Pulmonary artery endothelial cell (primary cell): ENCODE results near the gene TCF19. TPM values are rescaled to one million over a fixed set of nuclear protein-coding genes. Genes with fewer than 3 reads are reported as not detected.

Experiments
- DNase-seq: peaks from one replicate; pipeline ENCODE4 v3.0.0-alpha.2; 2011; ENCODE audit warnings: low read depth, low spot score
- total RNA-seq: library from RNA; depleted of rRNA; stranded (reverse); fragments of >200 nt; gene quantifications from 2 replicates; pipeline ENCODE4 v1.2.3, GENCODE V29; 2014

The TCF19 gene
- total RNA-seq, 1 donor from 2014 or later = 20.4 TPM

DNA sequence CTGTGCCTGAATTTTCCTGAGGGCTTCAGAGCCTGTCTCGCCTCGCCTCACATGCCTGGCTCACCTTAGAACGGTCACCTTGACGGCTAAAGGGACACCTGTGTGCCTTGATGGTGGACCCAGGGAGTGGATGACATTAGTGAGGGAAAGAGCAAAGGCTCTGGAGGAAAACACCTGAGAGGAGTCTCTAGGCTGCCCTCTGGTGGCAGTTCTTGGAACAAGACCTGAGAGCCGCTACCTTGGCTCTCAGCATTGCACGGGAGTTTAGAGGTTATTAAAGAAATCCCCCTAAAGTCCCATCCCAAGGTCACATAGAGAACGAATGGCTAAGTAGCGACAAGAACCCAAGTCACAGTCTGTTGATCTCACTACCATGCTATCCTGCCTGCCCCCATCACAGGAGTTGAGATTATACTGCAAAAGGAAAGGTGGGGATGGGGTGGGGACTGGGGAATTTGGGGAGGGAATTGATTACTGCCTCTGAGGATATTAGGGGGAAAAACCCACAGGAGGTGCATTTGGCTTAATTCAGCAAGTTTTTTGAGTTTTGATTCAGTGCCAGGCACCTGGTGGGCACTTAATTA lies 30.2 kb upstream of the TCF19 start:
- no peak for DNase-seq

DNA sequence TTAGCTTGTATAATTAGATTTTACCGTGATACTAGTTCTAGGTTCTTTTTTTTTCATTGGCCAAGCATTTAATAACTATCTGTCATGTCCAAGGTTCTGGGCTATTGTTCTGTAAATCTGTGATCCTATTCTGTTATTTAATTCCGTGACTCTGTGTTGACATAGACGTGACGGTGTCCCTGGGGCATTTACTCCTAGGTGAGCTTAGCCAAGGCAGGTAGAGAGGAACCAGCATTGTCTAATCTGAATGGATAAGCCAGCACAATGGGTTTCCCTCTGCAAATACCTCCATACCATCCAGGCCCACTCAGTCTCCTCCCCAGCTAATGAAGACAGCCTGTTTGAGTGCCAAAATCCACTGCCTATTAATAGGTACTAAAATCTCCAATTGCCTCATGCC lies 29.3 kb upstream of the TCF19 start:
- DNase-seq = no peak

DNA sequence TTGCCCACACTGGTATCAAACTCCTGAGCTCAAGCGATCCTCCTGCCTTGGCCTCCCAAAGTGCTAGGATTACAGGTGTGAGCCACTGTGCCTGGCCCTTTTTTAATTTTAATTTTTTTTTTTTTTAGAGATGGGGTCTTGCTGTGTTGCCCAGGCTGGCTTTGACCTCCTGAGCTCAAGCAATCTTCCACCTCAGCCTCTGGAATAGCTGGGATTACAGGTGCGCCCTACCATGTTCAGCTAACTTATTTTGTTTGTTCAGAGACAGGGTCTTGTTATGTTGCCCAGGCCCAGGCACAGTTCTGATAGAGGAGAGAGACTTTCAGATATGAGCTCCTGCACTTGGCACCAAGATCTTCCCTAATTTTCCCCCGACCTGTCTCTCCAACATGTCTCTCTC lies 27.6 kb upstream of the TCF19 start:
- DNase-seq = no peak

DNA sequence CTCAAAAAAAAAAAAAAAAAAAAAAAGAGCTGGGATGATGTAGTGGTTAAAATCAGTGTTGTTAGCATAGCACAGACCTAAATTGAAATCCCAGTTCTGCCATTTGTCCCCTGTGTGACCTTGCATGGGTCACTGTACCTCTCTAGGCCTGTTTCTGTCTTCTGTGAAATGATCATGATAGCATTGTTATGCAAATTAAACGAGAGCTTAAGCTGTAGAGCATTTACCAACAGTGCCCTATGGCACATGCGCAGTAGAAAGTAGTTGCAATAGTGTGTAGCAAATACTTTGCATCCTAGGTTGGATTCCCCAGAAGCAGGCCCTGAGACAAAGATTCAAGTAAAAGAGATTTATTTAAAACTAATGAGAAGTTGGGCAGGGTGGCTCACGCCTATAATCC lies 26.8 kb upstream of the TCF19 start:
- no peak for DNase-seq

DNA sequence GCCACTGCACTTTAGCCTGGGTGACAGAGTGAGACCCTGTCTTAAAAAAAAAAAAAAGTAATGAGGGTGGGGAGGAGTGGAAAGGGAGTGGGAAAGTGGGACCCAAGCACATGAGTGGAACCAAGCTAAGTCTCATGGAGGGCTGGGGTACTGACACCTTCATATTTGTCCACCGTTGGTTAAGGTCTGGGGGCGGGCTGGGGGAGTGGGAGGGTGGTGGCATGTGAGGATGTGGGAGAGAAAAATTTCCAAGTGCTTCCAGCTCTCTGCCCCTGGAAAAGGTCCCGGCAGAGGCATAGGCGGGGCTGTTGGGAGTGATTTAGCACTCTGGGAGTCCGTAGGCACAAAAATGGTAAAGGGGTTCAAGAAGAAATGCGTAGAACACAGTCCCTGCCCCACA lies 25.6 kb upstream of the TCF19 start:
- no peak for DNase-seq

DNA sequence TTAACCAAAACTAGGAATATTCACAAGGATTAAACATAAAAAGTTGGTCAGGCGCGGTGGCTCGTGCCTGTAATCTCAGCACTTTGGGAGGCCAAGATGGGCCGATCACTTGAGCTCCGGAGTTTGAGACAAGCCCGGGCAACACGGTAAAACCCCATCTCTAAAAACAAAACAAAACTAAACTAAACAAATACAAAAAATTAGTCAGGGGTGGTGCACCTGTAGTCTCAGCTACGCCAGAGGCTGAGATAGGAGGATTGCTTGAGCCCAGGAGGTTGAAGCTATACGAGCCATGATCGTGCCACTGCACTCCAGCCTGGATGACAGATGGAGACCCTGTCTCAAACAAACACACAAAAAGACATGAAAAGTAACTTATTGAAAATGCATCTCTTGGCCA lies 22.7 kb upstream of the TCF19 start:
- no peak for DNase-seq

DNA sequence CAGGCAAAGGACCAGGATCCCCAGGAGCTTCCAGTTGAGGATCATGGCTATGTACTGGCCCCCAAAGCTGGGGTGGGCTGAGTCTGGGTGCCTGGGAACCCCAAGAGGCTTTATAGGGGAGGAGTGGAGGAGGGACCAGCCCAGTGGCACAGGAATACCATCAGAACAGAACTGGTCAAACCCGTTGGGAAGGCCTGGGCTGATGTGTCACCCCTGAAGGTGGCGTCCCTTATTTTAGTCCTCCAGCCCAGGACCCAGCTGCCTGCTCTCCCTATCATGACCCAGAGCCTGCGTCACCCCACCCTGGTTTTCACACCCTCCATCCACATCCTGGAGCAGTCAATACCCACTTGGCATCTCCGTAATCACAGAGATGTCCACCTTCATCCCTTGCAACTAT lies 19.4 kb upstream of the TCF19 start, which contains the start of gene PSORS1C2:
Gene PSORS1C2 (minus strand): TSS at position 85 of the 400 bp plus-strand sequence. CDS start 40 bp downstream, at position 45.
- DNase-seq = no peak

DNA sequence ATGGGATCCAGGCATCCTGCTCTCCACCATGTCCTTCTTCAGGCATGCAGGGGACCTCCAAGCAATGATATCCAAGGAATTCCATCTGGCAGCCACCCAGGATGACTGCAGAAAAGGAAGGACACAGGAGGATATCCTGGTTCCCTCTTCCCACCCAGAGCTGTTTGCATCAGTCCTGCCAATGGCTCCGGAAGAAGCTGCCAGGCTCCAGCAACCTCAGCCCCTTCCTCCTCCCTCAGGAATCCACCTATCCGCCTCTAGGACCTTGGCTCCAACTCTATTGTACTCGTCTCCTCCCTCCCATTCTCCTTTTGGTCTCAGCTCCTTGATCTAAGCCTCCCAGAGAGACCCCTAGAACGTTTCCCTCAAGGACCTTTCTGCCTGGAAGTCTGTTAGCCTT lies 18.8 kb upstream of the TCF19 start:
- DNase-seq = no peak

DNA sequence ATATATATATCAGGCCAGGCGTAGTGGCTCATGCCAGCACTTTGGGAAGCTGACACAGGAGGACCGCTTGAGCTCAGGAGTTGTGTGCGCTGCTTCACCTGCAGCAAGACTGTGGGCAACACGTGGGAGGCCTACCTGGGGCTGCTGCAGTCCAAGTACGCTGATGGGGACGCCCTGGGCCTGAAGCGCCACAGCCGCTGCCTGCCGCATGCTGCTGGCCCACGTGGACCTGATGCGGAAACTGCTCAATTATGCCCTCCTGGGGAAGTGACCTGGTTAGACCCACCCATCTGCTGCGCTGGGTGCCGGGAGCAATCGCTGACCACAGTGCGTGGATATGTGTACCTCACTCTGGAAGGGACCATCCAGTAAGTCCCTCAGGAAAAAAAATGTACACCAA lies 17.7 kb upstream of the TCF19 start:
- DNase-seq = no peak

DNA sequence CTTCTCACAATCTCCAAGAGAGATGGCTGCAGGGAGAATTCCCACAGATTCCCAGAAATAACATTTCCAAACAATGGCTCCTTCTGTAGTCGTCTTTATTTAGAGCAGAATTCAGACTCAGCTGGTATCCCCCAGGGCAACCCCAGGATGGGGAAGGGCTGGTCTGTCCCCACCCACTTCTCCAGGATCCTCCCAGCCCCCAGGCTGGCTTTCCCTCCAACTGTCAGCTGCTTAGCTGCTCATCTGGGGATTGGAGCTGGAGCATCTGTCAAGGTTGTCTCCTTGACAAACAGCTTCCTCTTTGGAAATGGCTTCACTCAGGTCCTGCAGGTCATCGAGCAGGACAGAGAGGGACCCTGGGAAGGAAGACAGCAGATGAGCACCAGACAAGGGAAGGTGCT lies 16.0 kb upstream of the TCF19 start:
- no peak for DNase-seq

DNA sequence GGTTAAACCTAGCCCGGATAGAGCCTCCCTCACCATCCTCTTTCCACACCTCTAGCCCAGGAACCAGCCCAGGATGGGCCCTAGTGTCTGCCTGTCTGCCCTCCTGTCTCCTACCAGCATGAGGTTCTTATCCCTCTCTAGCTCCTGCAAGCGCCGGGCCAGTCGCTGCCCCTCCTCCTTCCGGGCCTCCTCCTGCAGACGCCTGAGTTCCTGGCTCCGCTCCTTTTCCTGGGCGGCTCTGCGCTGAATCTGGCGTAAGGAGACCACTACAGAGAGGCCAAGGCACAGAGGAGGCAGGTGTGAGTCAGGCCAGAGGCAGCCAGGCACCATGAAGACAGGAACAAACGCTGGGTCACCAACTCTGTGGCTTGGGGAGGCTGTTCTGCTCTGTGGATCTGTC lies 15.2 kb upstream of the TCF19 start:
- DNase-seq = no peak

DNA sequence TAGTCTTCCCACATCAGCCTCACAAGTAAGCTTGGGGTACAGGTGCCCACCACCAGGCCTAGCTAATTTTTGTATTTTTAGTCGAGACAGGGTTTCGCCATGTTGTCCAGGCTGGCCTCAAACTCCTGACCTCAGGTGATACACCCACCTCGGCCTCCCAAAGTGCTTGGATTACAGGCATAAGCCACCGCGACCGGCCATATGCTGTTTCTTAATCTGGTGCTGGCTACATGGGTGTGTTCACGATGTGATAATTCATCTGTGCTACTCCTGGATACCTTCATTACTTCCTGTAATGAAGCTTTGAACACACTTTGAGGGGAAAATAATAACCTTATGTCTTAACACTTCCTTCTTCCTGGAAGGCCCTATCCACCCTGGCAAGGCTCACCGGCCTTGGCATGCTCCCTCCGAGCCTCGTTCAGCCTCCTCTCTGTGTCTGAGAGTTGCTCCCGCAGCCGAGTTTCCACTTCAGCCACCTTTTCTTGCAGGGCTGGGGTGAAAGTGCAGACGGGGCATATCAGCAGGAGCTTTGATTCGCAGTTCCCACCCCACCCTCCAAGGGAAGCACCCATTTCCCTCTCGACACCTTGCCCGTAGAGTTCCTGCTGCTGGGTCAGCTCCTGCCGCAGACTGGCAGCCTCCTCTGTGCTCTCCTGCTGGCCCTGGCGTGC lies 14.0 kb upstream of the TCF19 start:
- no peak for DNase-seq

DNA sequence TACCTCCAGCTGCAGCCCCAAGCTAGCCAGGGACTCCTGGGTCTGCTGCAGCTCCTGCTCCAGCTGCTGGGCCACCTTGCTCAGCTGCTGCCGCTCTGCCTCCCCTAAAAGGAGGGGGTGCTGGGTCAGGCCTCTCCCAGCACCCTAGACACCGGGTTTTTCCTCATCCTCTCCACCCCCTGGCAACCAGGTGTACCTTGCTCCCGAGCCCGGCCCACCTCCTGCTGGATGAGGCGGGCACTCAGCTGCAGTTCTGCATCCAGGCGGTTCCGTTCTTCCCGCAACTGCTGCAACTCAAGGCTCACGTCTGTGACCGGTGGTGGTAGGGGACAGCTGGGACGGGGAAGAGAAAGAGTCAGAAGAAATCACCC lies 13.4 kb upstream of the TCF19 start:
- DNase-seq = no peak

DNA sequence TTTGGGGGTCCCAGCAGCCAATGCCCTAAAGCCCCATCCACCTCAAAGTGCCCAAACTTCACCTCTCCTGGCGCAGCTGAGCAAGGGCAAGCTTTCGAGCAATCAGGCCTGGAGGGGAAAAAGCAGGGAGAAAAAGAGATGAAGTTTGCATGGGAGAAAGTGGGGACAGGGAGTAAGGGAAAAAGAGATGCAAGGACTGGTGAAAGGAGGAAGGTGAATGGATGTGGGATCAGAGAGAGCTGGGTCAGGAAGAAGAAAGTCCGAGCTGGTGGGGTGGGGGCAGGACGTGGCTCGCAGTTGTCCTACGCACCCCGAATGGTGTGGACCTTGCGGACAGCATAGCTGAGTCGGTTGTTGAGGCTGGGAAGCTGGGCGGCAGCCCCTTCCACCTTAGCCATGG lies 13.0 kb upstream of the TCF19 start:
- no peak for DNase-seq

DNA sequence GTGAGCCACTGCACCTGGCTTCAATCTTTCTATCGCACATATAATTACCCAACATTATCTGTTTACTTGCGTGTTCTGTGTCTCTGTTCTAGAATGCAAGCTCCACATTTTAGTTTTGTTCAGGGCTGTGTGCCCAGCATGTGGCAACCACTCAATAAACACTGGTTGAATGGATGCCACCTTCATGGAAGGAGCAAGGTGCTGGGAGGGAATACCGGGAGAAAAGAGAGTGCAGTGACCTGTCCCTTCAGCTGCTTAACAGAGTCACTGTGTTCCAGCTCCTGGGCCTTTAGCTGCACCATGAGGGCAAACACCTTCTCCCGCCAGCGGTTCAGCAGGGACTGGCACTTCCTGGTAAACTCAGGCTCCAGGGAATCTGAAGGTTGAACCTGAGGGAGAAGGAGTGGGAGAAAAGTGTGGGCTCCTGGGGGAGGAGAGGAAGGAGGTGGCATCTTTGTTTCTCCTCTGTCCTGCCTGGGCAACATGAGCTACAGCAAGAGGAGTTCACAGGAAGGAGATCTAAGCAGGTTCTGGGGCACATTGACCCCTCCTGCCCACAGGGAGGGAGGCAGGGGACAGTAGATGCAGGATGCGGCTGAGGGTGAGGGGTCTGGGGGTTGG lies 8.5 kb upstream of the TCF19 start:
- no peak for DNase-seq

DNA sequence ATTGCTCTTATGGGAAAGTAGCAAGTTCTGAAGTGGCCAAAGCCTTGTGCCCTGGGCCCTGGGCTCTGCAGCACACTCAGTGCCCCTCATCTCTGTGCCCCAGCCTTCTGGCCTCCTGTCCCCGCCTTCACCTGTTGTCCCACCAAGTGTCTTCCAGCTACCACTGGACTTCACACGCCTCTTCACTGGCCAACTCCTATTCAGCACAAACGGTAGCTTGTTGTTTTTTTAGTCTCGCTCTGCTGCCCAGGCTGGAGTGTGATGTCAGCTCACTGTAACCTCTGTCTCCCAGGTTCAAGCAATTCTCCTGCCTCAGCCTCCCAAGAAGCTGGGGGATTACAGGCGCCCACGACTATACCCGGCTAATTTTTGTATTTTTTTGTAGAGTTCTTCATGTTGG lies 5.6 kb upstream of the TCF19 start:
- no peak for DNase-seq

DNA sequence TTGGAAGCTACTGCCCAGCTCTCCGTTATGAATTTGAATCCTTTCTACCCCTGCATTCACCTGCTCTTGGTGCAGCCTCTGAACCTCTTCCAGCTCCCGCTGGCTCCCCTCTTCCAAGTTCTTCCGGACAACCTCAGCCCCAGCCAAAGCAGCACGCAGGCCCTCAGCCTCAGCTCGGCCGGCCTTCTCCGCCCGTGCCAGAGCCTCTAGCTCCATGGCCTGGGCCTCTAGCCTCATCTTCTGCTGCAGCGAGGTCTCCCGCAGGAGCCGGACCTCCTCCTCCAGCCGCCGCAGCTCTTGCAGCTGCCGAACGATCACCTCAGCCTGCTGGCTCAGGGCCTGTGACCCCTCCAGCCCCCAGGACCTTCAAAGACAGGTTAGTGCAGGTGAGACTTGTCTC lies 4.0 kb upstream of the TCF19 start:
- no peak for DNase-seq

DNA sequence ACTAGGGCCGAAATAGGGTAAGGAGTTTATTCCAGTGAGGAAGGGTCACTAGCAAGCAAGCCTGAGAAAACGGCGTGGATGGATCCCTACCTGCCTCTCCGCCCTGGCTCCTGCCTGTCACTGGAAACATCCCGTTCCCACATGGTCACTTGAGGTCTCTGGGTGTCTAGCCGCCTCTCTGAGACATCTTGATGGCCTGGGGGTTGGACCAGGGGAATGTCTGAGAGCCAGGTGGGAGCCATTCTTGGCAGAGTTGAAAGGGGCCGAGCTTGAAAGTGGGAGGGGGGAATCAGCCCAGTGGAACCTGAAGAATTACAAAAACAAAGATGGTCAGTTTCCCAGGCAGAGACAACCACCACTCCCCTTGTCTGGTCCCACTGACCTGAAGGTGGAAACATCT lies 1.7 kb upstream of the TCF19 start:
- DNase-seq = no peak

DNA sequence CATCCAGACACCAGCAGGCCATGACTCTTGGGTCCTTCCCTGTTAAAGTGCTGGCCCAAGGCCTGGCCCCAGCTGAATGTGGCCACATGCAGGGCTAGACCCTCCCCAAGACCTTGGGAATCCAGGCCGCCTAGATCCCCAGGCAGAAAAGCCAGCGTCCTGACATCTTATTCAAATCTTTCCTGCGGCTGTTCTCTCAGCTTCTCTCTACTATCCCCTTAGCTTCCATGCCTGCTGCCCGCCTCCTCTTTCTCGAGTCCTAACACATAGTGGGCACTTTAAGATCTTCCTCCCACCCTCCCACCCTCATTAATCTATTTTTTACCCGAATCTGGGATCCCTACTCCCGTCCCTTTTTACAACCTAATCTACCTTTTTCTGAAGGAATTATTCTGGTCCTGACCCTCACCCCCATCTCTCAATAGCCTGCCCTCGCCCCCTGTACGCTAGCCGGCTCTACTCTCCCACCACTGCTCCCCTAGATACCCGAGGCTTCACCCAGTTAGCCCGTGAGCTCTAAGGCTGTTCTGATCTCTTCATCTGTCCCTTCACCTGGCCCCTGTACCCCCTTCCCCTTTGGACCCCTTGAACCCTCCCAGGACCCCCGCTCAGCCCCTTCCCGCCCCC lies 763 bp upstream of the TCF19 start, which contains the start of gene CCHCR1:
Gene CCHCR1 (minus strand): TSS at position 290 of the 627 bp plus-strand sequence. CDS start 202 bp downstream, at position 88.
- DNase-seq = no peak

DNA sequence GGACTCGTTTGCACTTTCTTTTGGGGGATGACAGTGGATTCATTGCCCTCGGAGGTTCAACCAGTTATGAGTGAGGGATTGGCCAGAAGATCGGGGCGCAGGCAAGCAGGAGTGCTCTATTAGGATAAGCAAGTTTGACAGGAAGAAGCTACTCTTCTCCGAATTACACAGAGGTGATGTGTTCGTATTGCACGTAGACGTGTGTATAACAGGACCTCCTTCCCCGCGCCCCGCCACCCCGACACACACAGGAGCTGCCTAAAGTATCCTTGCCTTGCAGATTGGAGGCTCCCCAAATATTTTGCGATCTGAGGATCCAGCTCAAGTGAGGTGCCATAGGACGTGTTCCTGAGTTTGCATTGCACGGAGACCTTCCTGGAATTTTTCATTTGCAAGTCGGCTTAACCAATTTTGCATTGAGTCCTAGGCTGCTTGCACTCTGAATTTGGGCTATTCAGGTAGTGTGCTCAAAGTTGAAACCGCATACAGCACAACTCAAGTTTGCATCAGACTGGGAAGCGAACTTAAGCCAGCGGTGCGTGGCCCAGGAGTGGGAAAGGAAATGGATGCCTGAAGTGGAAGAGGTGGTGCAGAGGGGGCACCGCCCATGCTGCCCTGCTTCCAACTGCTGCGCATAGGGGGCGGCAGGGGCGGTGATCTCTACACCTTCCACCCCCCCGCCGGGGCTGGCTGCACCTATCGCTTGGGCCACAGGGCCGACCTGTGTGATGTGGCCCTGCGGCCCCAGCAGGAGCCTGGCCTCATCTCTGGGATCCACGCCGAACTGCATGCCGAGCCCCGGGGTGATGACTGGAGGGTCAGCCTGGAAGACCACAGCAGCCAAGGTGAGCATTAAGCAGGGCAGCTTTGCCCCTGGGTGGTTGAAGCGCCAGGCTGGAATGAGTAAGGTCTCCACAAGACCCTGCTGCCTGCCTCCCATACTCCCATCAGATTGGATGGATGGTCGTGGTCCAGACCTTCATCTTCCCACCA lies 770 bp downstream of the TCF19 start:
- DNase-seq = no peak
